Liver (tissue), 3 donors: ENCODE data around the gene ANKRD13A.

Experiments used
- FOXA1 ChIP-seq: IDR thresholded peaks from 2 replicates; pipeline ENCODE4 v1.6.1; 2016; ENCODE audit warnings: antibody characterized with exemption
- JUND ChIP-seq, 2 donors: IDR thresholded peaks; 2 replicates each; pipeline ENCODE4 v1.6.1; 2016; ENCODE audit warnings: antibody characterized with exemption in 2 of 2
- MAX ChIP-seq: IDR thresholded peaks from 2 replicates; pipeline ENCODE4 v1.6.1; 2016; ENCODE audit warnings: antibody characterized with exemption
- NR2F2 ChIP-seq: IDR thresholded peaks from 2 replicates; pipeline ENCODE4 v1.6.1; 2016; ENCODE audit warnings: antibody characterized with exemption
- RAD21 ChIP-seq, 2 donors: IDR thresholded peaks; 2 replicates each; pipeline ENCODE4 v1.6.1; 2016; ENCODE audit warnings: antibody characterized with exemption in 2 of 2, mild to moderate bottlenecking in 2 of 2
- RXRA ChIP-seq, 2 donors: IDR thresholded peaks; 2 replicates each; pipeline ENCODE4 v1.6.1; 2017 to 2018; ENCODE audit warnings: antibody characterized with exemption in 2 of 2, mild to moderate bottlenecking in 1 of 2
- TAF1 ChIP-seq: conservative IDR thresholded peaks from 2 replicates; pipeline ENCODE4 v1.6.1; 2016; ENCODE audit warnings: antibody characterized with exemption, mild to moderate bottlenecking
- YY1 ChIP-seq: IDR thresholded peaks from 2 replicates; pipeline ENCODE4 v1.6.1; 2016; ENCODE audit warnings: antibody characterized with exemption, mild to moderate bottlenecking
- TF ChIP-seq, protein P1 (sequence below): fragments of 150-350 bp; IDR thresholded peaks from 2 replicates; pipeline ENCODE4 v1.5.1; 2017; ENCODE audit warnings: improper control_type of control experiment, low read depth, low read length; ENCODE audit not compliant: missing input control
- TF ChIP-seq, protein P2 (sequence below): IDR thresholded peaks from 2 replicates; pipeline ENCODE4 v1.6.1; 2016; ENCODE audit warnings: antibody characterized with exemption, mild to moderate bottlenecking
- donor health status: healthy.
- donor health status: healthy.

DNA sequence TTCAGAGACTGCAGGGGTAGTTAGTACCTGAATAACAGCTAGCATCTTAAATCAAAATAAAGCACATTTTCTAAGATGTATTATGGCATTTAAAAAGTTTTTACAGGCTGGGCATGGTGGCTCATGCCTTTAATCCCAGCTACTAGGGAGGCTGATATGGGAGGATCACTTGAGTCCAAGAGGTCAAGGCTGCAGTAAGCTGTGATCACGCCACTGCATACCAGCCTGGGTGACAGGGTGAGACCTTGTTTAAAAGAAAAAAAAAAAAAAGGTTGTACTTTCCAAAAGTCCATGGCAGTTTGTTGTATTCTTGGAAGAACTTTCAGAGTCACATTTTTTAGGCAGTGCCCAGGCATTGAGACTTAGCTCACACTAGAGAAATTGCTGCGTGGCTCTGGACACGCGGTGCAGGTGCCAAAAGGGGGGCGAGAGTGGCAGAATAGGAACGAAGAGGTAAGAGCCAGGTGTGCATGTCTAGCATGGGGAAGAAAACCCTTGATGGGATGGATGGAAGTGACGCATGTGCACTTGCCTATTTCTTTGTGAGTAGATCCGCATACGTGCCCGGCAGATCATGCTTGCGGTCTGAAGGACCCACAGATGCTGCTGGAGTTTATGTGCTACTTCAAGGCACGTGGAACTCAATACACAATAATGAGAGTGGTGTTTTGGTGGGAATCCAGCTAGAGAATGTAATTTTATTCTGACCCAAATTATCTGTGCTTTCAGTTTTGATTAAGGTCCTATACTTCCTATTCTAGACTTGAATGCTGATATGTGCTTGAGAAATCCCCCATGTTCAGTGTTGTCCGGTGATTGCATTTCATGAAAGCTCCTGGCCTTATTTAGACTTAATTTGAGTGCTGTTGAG is 11.9 kb downstream of the ANKRD13A start:
- TF ChIP-seq, protein P1, sequence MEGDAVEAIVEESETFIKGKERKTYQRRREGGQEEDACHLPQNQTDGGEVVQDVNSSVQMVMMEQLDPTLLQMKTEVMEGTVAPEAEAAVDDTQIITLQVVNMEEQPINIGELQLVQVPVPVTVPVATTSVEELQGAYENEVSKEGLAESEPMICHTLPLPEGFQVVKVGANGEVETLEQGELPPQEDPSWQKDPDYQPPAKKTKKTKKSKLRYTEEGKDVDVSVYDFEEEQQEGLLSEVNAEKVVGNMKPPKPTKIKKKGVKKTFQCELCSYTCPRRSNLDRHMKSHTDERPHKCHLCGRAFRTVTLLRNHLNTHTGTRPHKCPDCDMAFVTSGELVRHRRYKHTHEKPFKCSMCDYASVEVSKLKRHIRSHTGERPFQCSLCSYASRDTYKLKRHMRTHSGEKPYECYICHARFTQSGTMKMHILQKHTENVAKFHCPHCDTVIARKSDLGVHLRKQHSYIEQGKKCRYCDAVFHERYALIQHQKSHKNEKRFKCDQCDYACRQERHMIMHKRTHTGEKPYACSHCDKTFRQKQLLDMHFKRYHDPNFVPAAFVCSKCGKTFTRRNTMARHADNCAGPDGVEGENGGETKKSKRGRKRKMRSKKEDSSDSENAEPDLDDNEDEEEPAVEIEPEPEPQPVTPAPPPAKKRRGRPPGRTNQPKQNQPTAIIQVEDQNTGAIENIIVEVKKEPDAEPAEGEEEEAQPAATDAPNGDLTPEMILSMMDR, result no peak
- TF ChIP-seq RXRA (IDR thresholded peaks at IDR 0.05) (peak in 1 of 2 donors; percentile 27), NR2F2 (no peak), TAF1 (no peak), FOXA1 (no peak), YY1 (no peak), RAD21 (IDR thresholded peaks at IDR 0.05) (no peak), MAX (no peak), JUND (IDR thresholded peaks at IDR 0.05) (no peak)
- TF ChIP-seq, protein P2, sequence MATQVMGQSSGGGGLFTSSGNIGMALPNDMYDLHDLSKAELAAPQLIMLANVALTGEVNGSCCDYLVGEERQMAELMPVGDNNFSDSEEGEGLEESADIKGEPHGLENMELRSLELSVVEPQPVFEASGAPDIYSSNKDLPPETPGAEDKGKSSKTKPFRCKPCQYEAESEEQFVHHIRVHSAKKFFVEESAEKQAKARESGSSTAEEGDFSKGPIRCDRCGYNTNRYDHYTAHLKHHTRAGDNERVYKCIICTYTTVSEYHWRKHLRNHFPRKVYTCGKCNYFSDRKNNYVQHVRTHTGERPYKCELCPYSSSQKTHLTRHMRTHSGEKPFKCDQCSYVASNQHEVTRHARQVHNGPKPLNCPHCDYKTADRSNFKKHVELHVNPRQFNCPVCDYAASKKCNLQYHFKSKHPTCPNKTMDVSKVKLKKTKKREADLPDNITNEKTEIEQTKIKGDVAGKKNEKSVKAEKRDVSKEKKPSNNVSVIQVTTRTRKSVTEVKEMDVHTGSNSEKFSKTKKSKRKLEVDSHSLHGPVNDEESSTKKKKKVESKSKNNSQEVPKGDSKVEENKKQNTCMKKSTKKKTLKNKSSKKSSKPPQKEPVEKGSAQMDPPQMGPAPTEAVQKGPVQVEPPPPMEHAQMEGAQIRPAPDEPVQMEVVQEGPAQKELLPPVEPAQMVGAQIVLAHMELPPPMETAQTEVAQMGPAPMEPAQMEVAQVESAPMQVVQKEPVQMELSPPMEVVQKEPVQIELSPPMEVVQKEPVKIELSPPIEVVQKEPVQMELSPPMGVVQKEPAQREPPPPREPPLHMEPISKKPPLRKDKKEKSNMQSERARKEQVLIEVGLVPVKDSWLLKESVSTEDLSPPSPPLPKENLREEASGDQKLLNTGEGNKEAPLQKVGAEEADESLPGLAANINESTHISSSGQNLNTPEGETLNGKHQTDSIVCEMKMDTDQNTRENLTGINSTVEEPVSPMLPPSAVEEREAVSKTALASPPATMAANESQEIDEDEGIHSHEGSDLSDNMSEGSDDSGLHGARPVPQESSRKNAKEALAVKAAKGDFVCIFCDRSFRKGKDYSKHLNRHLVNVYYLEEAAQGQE, result no peak
